ENCODE results near the gene MGAT5. TPM values are rescaled to one million over a fixed set of nuclear protein-coding genes. Genes with fewer than 3 reads are reported as not detected.

Gene MGAT5
- total RNA-seq, 1 donor from 2014 or later = 21.2 TPM

DNA sequence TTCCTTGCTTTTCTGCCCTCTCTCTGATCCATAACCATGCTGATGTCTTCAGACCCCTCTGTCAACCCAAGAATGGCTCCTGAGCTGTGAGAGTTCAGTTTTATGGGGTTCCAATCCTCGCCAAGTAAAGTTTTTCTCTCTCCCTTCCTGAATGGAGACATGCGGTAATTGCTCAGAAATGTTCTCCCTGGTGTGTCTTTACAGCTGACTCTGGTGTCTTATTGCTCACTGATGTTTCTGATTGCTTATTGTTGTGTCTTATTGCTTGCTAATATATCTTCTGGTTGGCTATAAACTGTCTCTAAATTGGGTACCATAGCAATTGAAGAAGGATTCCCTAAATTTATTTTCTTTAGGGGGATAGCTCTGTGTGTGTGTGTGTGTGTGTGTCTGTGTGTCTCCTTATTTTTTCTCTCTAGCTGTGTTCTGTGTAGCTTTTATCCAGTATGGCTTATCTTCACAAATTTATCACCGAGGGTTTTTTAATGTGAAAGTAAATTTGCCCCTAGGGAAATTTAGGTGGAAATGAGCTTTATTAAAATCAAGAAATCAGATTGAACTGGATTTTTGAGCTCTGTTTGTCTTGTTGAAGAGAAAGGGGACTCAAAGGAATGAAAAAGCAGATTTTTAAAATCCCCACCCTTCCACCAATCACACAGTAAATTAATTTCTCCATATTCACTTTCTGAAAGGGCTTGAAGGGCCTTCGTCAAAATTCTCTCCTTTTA is 19.5 kb downstream of the MGAT5 start:
- no peaks in the 10 kb centered on the region for H3K27me3 Mint-ChIP-seq (ENCODE audit: insufficient read depth, low read depth)

GRCh38 chr2:134274121-134274520 is 20.2 kb downstream of the MGAT5 start:
- Histone ChIP-seq H3F3A (ENCODE audit: low read depth) (no peaks in the 10 kb centered on the region), H3K27ac (no peak overlapping the region), H3K79me2 (ENCODE audit: low read depth) (no peaks in the 10 kb centered on the region), H3K36me3 (no peaks in the 10 kb centered on the region), H4K20me1 (ENCODE audit: low read depth) (peaks cover 4% of the 10 kb centered on the region), H3K4me2 (no peak overlapping the region), H2AFZ (replicated peaks) (no peak overlapping the region), H3K9me3 (ENCODE audit: low read depth) (no peaks in the 10 kb centered on the region), H3K4me3 (no peak overlapping the region), H3K9ac (no peak overlapping the region), H3K4me1 (no peaks in the 10 kb centered on the region), H3K27me3 (no peaks in the 10 kb centered on the region)
- Mint-ChIP-seq H3K27ac (no peak overlapping the region), H3K9me3 (no peaks in the 10 kb centered on the region), H3K4me3 (no peak overlapping the region), H3K36me3 (peaks cover 2% of the 10 kb centered on the region), H3K27me3 (ENCODE audit: insufficient read depth, low read depth) (no peaks in the 10 kb centered on the region), H3K4me1 (peaks cover 31% of the 10 kb centered on the region)
- no peak for DNase-seq (ENCODE audit: low spot score)
- TF ChIP-seq CTCF (IDR thresholded peaks at IDR 0.05) = no peak
- TF ChIP-seq EZH2phosphoT487 (IDR thresholded peaks at IDR 0.05) = no peak
- TF ChIP-seq EZH2 (IDR thresholded peaks at IDR 0.05) = no peak

More for the DNA sequence above, 19.5 kb downstream of the MGAT5 start:
- H3K79me2 ChIP-seq (ENCODE audit: low read depth) = no peaks in the 10 kb centered on the region
- no peaks in the 10 kb centered on the region for H3F3A ChIP-seq (ENCODE audit: low read depth)
- H3K4me1 Mint-ChIP-seq = peaks cover 31% of the 10 kb centered on the region
- no peak for DNase-seq (ENCODE audit: low spot score)
- H3K4me2 ChIP-seq = no peak overlapping the region
- H3K36me3 Mint-ChIP-seq = peaks cover 2% of the 10 kb centered on the region
- H4K20me1 ChIP-seq (ENCODE audit: low read depth) = peaks cover 4% of the 10 kb centered on the region
- H3K27me3 ChIP-seq = no peaks in the 10 kb centered on the region
- no peak overlapping the region for H2AFZ ChIP-seq (replicated peaks)
- no peaks in the 10 kb centered on the region for H3K4me1 ChIP-seq
- no peaks in the 10 kb centered on the region for H3K9me3 Mint-ChIP-seq
- TF ChIP-seq CTCF (IDR thresholded peaks at IDR 0.05) (no peak), EZH2 (IDR thresholded peaks at IDR 0.05) (no peak), EZH2phosphoT487 (IDR thresholded peaks at IDR 0.05) (no peak)
- no peak overlapping the region for H3K4me3 ChIP-seq
- no peaks in the 10 kb centered on the region for H3K9me3 ChIP-seq (ENCODE audit: low read depth)
- no peak overlapping the region for H3K27ac Mint-ChIP-seq
- H3K27ac ChIP-seq = no peak overlapping the region
- no peak overlapping the region for H3K4me3 Mint-ChIP-seq
- H3K36me3 ChIP-seq = no peaks in the 10 kb centered on the region
- H3K9ac ChIP-seq = no peak overlapping the region

GRCh38 chr2:134275058-134275862 is 21.4 kb downstream of the MGAT5 start:
- Histone ChIP-seq H3K27ac (no peak overlapping the region), H2AFZ (replicated peaks) (no peak overlapping the region), H4K20me1 (ENCODE audit: low read depth) (peaks cover 4% of the 10 kb centered on the region), H3K36me3 (no peaks in the 10 kb centered on the region), H3K4me2 (no peak overlapping the region), H3K4me3 (no peak overlapping the region), H3K4me1 (no peaks in the 10 kb centered on the region), H3F3A (ENCODE audit: low read depth) (no peaks in the 10 kb centered on the region), H3K27me3 (no peaks in the 10 kb centered on the region), H3K9ac (no peak overlapping the region), H3K79me2 (ENCODE audit: low read depth) (no peaks in the 10 kb centered on the region), H3K9me3 (ENCODE audit: low read depth) (no peaks in the 10 kb centered on the region)
- Mint-ChIP-seq H3K4me3 (no peak overlapping the region), H3K4me1 (peaks cover 28% of the 10 kb centered on the region), H3K36me3 (peaks cover 1% of the 10 kb centered on the region), H3K27me3 (ENCODE audit: insufficient read depth, low read depth) (no peaks in the 10 kb centered on the region), H3K9me3 (no peaks in the 10 kb centered on the region), H3K27ac (peak overlapping the region; percentile 6)
- DNase-seq (ENCODE audit: low spot score) = no peak
- TF ChIP-seq EZH2phosphoT487 (IDR thresholded peaks at IDR 0.05) (no peak), EZH2 (IDR thresholded peaks at IDR 0.05) (no peak), CTCF (IDR thresholded peaks at IDR 0.05) (no peak)
